Nephron progenitor cell (in vitro differentiated cells): ENCODE measurements around the gene CD8A.

ENCODE experiments used
- DNase-seq: peaks from one replicate; pipeline ENCODE4 v3.0.0; 2021
- H3K27ac Mint-ChIP-seq: 2 replicates; pipeline ENCODE4 v1.8.0; 2021; ENCODE audit warnings: mild to moderate bottlenecking, moderate library complexity, mixed read lengths
- H3K27me3 Mint-ChIP-seq: 2 replicates; pipeline ENCODE4 v1.8.0; 2021; ENCODE audit warnings: mild to moderate bottlenecking, low read depth, mixed read lengths; ENCODE audit not compliant: poor library complexity
- H3K36me3 Mint-ChIP-seq: 2 replicates; pipeline ENCODE4 v1.8.0; 2021; ENCODE audit warnings: low read depth, mixed read lengths
- H3K4me1 Mint-ChIP-seq: 2 replicates; pipeline ENCODE4 v1.8.0; 2021; ENCODE audit warnings: mixed read lengths
- H3K4me3 Mint-ChIP-seq: 2 replicates; pipeline ENCODE4 v1.8.0; 2021; ENCODE audit warnings: mild to moderate bottlenecking, moderate library complexity, mixed read lengths
- H3K9me3 Mint-ChIP-seq: 2 replicates; pipeline ENCODE4 v1.8.0; 2021; ENCODE audit warnings: mild to moderate bottlenecking, moderate library complexity, mixed read lengths
- TF ChIP-seq, protein P1 (sequence below): fragments of 200-600 bp; sonication (generic); IDR thresholded peaks from 2 replicates; pipeline ENCODE4 v1.5.0; 2021; ENCODE audit warnings: antibody characterized with exemption

CD8A gene

DNA sequence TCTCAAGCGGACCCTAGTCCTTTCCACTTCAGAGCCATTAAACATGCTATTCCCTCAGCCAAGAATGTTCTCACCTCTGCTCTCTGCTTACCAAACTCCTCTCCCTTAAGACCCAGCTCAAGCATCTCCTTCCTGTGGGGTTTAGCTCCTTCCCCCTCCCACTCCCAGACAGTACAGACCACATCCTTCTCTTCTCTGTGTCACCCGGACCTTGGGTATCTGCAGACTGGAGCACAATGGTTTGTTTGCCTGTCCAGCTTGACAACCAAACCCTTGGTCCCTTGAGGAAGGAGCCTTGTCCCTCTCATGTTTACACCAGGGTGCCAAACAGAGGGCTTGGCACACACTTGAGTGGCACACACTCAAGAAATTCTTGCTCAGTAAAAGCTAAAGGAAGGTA lies 4.1 kb upstream of the CD8A start:
- peaks cover 75% of the 10 kb centered on the region for H3K27me3 Mint-ChIP-seq
- peaks cover 17% of the 10 kb centered on the region for H3K36me3 Mint-ChIP-seq

DNA sequence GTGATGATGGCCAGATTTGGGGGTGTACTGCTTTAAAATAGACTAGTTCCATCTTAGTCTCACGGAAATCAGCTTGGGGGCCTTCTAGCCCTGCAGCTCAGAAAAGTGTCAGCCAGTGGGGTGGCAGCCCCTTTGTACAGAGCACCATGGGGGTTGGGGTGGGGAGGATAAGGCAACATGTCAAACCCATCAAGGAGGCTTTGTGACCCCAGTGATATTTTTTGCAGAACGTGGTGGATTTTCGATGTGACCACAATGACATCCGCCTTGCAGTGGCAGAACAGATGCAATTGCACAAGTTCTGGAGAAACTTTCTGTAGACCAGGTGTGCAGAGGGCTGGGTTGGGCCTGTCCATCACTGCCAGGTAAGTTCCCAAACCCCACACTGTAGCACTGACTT lies 3.0 kb upstream of the CD8A start:
- Mint-ChIP-seq H3K27me3 (peaks cover 86% of the 10 kb centered on the region), H3K27ac (no peak overlapping the region), H3K36me3 (peaks cover 17% of the 10 kb centered on the region), H3K4me3 (no peak overlapping the region), H3K9me3 (peaks cover 37% of the 10 kb centered on the region), H3K4me1 (peaks cover 15% of the 10 kb centered on the region)
- TF ChIP-seq, protein P1, sequence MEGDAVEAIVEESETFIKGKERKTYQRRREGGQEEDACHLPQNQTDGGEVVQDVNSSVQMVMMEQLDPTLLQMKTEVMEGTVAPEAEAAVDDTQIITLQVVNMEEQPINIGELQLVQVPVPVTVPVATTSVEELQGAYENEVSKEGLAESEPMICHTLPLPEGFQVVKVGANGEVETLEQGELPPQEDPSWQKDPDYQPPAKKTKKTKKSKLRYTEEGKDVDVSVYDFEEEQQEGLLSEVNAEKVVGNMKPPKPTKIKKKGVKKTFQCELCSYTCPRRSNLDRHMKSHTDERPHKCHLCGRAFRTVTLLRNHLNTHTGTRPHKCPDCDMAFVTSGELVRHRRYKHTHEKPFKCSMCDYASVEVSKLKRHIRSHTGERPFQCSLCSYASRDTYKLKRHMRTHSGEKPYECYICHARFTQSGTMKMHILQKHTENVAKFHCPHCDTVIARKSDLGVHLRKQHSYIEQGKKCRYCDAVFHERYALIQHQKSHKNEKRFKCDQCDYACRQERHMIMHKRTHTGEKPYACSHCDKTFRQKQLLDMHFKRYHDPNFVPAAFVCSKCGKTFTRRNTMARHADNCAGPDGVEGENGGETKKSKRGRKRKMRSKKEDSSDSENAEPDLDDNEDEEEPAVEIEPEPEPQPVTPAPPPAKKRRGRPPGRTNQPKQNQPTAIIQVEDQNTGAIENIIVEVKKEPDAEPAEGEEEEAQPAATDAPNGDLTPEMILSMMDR: no peak
- DNase-seq: no peak

More for the DNA sequence above, 4.1 kb upstream of the CD8A start:
- H3K9me3 Mint-ChIP-seq: peaks cover 37% of the 10 kb centered on the region
- H3K4me3 Mint-ChIP-seq: no peak overlapping the region
- peaks cover 15% of the 10 kb centered on the region for H3K4me1 Mint-ChIP-seq
- TF ChIP-seq, protein P1: no peak
- no peak overlapping the region for H3K27ac Mint-ChIP-seq
- no peak for DNase-seq

DNA sequence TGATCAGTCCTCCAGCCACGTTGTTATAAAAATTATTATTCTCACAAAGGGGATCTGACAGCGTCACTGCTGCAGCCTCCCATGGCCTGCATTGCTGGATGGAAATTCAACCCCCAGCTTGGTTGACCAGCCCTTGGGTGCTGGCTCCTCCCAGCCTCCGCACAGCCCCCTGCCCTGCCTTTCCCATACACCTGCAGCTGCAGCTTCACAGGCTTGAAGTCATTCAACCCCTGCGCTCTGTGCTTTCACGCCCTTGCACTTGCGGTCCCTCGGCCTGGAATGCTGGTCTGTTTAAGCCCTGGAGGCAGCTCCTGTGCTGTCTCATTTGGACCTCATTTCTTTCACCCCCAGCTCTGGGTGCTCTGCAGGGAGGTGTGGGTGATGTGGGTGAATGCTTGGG lies 860 bp upstream of the CD8A start:
- Mint-ChIP-seq H3K9me3 (peaks cover 17% of the 10 kb centered on the region), H3K4me1 (peaks cover 21% of the 10 kb centered on the region), H3K27me3 (peaks cover 99% of the 10 kb centered on the region), H3K36me3 (peaks cover 9% of the 10 kb centered on the region), H3K27ac (no peak overlapping the region), H3K4me3 (peak overlapping the region; percentile 79)
- peak; percentile 36 for DNase-seq
- TF ChIP-seq, protein P1: no peak

DNA sequence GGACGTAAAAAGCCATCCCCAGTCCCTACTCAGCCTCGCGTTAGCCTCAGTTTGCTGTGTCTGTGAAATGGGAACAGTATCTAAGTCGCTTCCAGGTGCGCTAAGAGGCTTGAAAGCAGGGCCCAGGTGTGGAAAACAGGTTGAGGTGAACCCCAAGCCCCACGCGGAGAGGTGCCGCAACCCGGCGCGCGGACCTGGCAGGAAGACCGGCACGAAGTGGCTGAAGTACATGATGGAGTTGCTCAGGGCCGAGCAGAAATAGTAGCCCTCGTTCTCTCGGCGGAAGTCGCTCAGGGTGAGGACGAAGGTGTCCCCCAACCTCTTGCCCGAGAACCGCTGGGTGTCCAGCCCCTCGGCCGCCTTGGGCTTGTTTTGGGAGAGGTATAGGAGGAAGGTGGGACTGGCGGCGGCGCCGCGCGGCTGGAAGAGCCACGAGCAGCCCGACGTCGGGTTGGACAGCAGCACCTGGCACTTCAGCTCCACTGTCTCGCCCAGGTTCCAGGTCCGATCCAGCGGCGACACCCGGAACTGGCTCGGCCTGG lies 508 bp downstream of the CD8A start:
- no peak overlapping the region for H3K27ac Mint-ChIP-seq
- H3K4me3 Mint-ChIP-seq: peak overlapping the region; percentile 65
- TF ChIP-seq, protein P1: no peak
- no peaks in the 10 kb centered on the region for H3K36me3 Mint-ChIP-seq
- peaks cover 4% of the 10 kb centered on the region for H3K9me3 Mint-ChIP-seq
- H3K27me3 Mint-ChIP-seq: peaks cover 99% of the 10 kb centered on the region
- no peak for DNase-seq
- H3K4me1 Mint-ChIP-seq: peaks cover 21% of the 10 kb centered on the region

DNA sequence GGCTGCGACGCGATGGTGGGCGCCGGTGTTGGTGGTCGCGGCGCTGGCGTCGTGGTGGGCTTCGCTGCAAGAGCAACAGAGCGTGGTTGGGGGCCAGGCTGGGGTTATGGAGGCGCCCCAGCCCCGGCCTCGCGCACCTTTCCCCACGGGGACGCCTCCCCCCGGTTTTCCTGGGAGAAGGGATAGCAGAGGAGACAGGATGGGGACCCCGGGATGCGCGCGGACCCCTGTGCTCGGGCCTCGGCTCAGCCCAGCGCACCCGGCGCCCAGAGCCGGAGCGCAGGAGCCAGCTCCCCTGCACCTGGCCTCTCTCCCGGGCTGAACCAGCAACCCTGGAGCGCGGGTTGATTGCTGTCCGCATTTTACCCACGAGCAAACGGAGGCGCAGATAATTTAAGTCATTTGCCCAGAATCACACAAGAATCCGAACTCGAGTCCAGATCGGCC lies 1.0 kb downstream of the CD8A start:
- H3K9me3 Mint-ChIP-seq: no peaks in the 10 kb centered on the region
- DNase-seq: no peak
- H3K27me3 Mint-ChIP-seq: peaks cover 99% of the 10 kb centered on the region
- TF ChIP-seq, protein P1: no peak
- no peak overlapping the region for H3K27ac Mint-ChIP-seq
- peaks cover 21% of the 10 kb centered on the region for H3K4me1 Mint-ChIP-seq
- H3K4me3 Mint-ChIP-seq: peak overlapping the region; percentile 65
- no peaks in the 10 kb centered on the region for H3K36me3 Mint-ChIP-seq

DNA sequence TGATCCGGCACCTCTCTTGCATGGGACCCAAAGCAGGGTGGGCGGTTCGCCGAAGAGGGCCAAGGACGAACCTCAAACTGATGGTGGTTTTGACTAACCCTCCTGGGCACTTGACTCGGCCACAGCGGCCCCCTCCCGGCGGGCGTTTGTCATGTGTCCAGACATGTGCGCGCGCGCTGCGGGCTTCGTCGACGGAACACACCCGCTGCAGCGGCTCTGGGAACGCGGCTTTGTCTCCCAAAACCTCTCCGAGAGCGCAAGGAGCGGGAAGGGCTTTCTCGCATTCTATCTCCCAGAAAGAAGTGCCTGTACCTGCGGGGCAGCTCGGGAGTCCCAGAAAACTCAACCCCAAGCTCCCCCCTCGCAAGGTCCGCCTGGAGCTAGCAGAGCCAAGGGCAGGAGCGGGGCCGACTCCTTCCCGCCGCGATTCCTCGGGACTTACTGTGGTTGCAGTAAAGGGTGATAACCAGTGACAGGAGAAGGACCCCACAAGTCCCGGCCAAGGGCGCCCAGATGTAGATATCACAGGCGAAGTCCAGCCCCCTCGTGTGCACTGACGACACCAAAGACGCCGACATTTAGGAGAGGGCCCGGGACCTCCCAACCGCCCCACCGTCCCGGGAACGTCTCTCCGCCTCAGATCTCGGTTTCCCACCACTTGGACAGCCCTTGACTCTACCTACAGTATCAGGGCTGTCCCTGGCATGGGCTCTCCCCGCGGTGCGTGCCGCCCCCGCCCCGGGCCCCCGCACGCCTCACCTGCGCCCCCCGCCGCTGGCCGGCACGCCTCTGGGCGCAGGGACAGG lies 1.6 kb downstream of the CD8A start:
- Mint-ChIP-seq H3K4me3 (peak overlapping the region; percentile 72), H3K27ac (no peak overlapping the region), H3K36me3 (no peaks in the 10 kb centered on the region), H3K4me1 (peaks cover 21% of the 10 kb centered on the region), H3K27me3 (peaks cover 96% of the 10 kb centered on the region), H3K9me3 (no peaks in the 10 kb centered on the region)
- peak; percentile 60 for DNase-seq
- TF ChIP-seq, protein P1: no peak
